Upper lobe of right lung (tissue), 1 donor: ENCODE results near the gene FGD3. TPM values are rescaled to one million over a fixed set of nuclear protein-coding genes. Genes with fewer than 3 reads are reported as not detected.
A peak's percentile ranks its signal among the peaks of the same experiment; 100 is the strongest.

Experiments
- ATAC-seq: fragments of 200-7000 bp; cut with Tn5 transposase; one replicate; pipeline ENCODE4 v1.9.1; 2020; ENCODE audit warnings: mild to moderate bottlenecking, moderate library complexity
- DNase-seq: peaks from one replicate; pipeline ENCODE4 v3.0.0-alpha.2; 2020
- H3K27ac ChIP-seq: fragments of 200-600 bp; one replicate; pipeline ENCODE4 v1.8.0; 2022
- H3K27me3 ChIP-seq: fragments of 200-600 bp; one replicate; pipeline ENCODE4 v1.8.0; 2022; ENCODE audit warnings: mild to moderate bottlenecking
- H3K36me3 ChIP-seq: fragments of 200-600 bp; one replicate; pipeline ENCODE4 v1.8.0; 2022
- H3K4me1 ChIP-seq: fragments of 200-600 bp; one replicate; pipeline ENCODE4 v1.8.0; 2022
- H3K4me3 ChIP-seq: fragments of 200-600 bp; one replicate; pipeline ENCODE4 v1.8.0; 2022; ENCODE audit warnings: mild to moderate bottlenecking
- H3K9me3 ChIP-seq: fragments of 200-600 bp; one replicate; pipeline ENCODE4 v1.8.0; 2022
- CTCF ChIP-seq: fragments of 200-600 bp; IDR thresholded peaks from one replicate; pipeline ENCODE4 v1.8.0; 2022; ENCODE audit warnings: antibody characterized with exemption
- intact Hi-C: fragments of 100-400 bp; cut with DNase I; formaldehyde crosslinking; loops from one replicate; pipeline ENCODE4 v1.11.0; 2022
- total RNA-seq: library from RNA; stranded (reverse); fragmentation: NEBNext Ultra II Directional; extraction: Animal tissue kit (Norgen Biotek cat#: 25700); gene quantifications from one replicate; pipeline ENCODE4 v1.2.1, GENCODE V29; 2021
- donor health status: DM: no; HTN: yes; CAD: no; lungs with severe emphysema.

FGD3 gene
- total RNA-seq, 1 donor from 2014 or later: 21.6 TPM

GRCh38 chr9:92974761-92975755 lies 27.7 kb downstream of the FGD3 start:
- H3K36me3 ChIP-seq: peaks cover 5% of the 10 kb centered on the region
- no peak overlapping the region for H3K4me3 ChIP-seq
- H3K27ac ChIP-seq: peak overlapping the region; percentile 26
- TF ChIP-seq CTCF: no peak
- intact Hi-C loops: no loop called here
- H3K9me3 ChIP-seq: no peaks in the 10 kb centered on the region
- DNase-seq (peak; percentile 44), ATAC-seq (no peak)
- no peaks in the 10 kb centered on the region for H3K27me3 ChIP-seq
- peaks cover 31% of the 10 kb centered on the region for H3K4me1 ChIP-seq

- DNase-seq (peak; percentile 53), ATAC-seq (no peak)
- Histone ChIP-seq H3K4me1 (peaks cover 20% of the 10 kb centered on the region), H3K4me3 (no peak overlapping the region), H3K27me3 (no peaks in the 10 kb centered on the region), H3K9me3 (no peaks in the 10 kb centered on the region), H3K36me3 (peaks cover 5% of the 10 kb centered on the region), H3K27ac (no peak overlapping the region)
- intact Hi-C loops: no loop called here
- TF ChIP-seq CTCF: no peak
Observed at GRCh38 chr9:92976431-92976830, 29.1 kb downstream of the FGD3 start.

GRCh38 chr9:92977279-92977678 lies 30.0 kb downstream of the FGD3 start:
- H3K4me3 ChIP-seq: no peak overlapping the region
- intact Hi-C loops: no loop called here
- no peak for TF ChIP-seq CTCF
- H3K9me3 ChIP-seq: no peaks in the 10 kb centered on the region
- no peak overlapping the region for H3K27ac ChIP-seq
- peak; percentile 51 for DNase-seq
- no peaks in the 10 kb centered on the region for H3K27me3 ChIP-seq
- peaks cover 5% of the 10 kb centered on the region for H3K36me3 ChIP-seq
- ATAC-seq: no peak
- H3K4me1 ChIP-seq: peaks cover 20% of the 10 kb centered on the region

GRCh38 chr9:92978345-92978875 lies 31.1 kb downstream of the FGD3 start:
- intact Hi-C loops: no loop called here
- no peak for ATAC-seq
- Histone ChIP-seq H3K27me3 (no peaks in the 10 kb centered on the region), H3K36me3 (peaks cover 5% of the 10 kb centered on the region), H3K9me3 (no peaks in the 10 kb centered on the region), H3K4me1 (peaks cover 20% of the 10 kb centered on the region), H3K4me3 (no peak overlapping the region), H3K27ac (no peak overlapping the region)
- no peak for DNase-seq
- TF ChIP-seq CTCF: no peak

- H3K27ac ChIP-seq: no peak overlapping the region
- no peaks in the 10 kb centered on the region for H3K27me3 ChIP-seq
- peaks cover 4% of the 10 kb centered on the region for H3K9me3 ChIP-seq
- no peak for TF ChIP-seq CTCF
- no peak overlapping the region for H3K4me3 ChIP-seq
- intact Hi-C loops: no loop called here
- H3K36me3 ChIP-seq: peaks cover 5% of the 10 kb centered on the region
- no peak for ATAC-seq
- DNase-seq: no peak
- H3K4me1 ChIP-seq: peaks cover 10% of the 10 kb centered on the region
Observed at GRCh38 chr9:92979283-92980056, 32.1 kb downstream of the FGD3 start.
